CD1c-positive myeloid dendritic cell (primary cell): Measurements from ENCODE around the gene CYSLTR1.
"Not testable (repeated sequence)": the region's sequence is repeated elsewhere in the genome, so short reads cannot be mapped to it uniquely, and the experiment has no call there.

Source experiments
- DNase-seq: peaks from one replicate; pipeline ENCODE4 v3.0.0-alpha.2; 2016; ENCODE audit errors: extremely low spot score

Gene CYSLTR1

GRCh38 chrX:78327370-78328086 is at the start of gene CYSLTR1:
CYSLTR1 (minus strand) TSS chrX:78327611; CDS start chrX:78273746, 53,865 bp downstream.
- peak; percentile 64 for DNase-seq

- no peak for DNase-seq
These were observed 49.8 kb upstream of the CYSLTR1 start for GRCh38 chrX:78377186-78377585.

- DNase-seq = peak; percentile 40
These were observed 48.5 kb upstream of the CYSLTR1 start for GRCh38 chrX:78375894-78376293.

- no peak for DNase-seq
These were observed 39.2 kb upstream of the CYSLTR1 start for GRCh38 chrX:78366576-78366975.

- no peak for DNase-seq
These were observed 30.1 kb upstream of the CYSLTR1 start for GRCh38 chrX:78357342-78358055.

GRCh38 chrX:78333521-78333920 is 6.1 kb upstream of the CYSLTR1 start:
- no peak for DNase-seq

- DNase-seq = peak; percentile 18
These were observed 4.3 kb upstream of the CYSLTR1 start for GRCh38 chrX:78331708-78332107.

- no peak for DNase-seq
These were observed 3.1 kb upstream of the CYSLTR1 start for GRCh38 chrX:78330540-78330939.

GRCh38 chrX:78330068-78330467 is 2.7 kb upstream of the CYSLTR1 start:
- no peak for DNase-seq

GRCh38 chrX:78329486-78329885 is 2.1 kb upstream of the CYSLTR1 start:
- no peak for DNase-seq

- DNase-seq = peak; percentile 41
These were observed 1.0 kb downstream of the CYSLTR1 start for GRCh38 chrX:78326401-78326800.

- peak; percentile 31 for DNase-seq
These were observed 4.5 kb downstream of the CYSLTR1 start for GRCh38 chrX:78322863-78323262.

GRCh38 chrX:78321809-78322208 is 5.6 kb downstream of the CYSLTR1 start:
- DNase-seq = peak; percentile 79

- DNase-seq = peak; percentile 31
These were observed 11.1 kb downstream of the CYSLTR1 start for GRCh38 chrX:78316265-78316664.

- no peak for DNase-seq
These were observed 11.7 kb downstream of the CYSLTR1 start for GRCh38 chrX:78315745-78316144.

- DNase-seq = peak; percentile 30
These were observed 12.8 kb downstream of the CYSLTR1 start for GRCh38 chrX:78314561-78314960.

- no peak for DNase-seq
These were observed 13.9 kb downstream of the CYSLTR1 start for GRCh38 chrX:78313526-78313925.

- no peak for DNase-seq
These were observed 19.7 kb downstream of the CYSLTR1 start for GRCh38 chrX:78307665-78308064.

- DNase-seq = no peak
These were observed 24.3 kb downstream of the CYSLTR1 start for GRCh38 chrX:78303086-78303485.

- DNase-seq = not testable (repeated sequence)
These were observed 26.5 kb downstream of the CYSLTR1 start for GRCh38 chrX:78300933-78301332.

GRCh38 chrX:78283511-78283910 is 43.9 kb downstream of the CYSLTR1 start:
- no peak for DNase-seq

- DNase-seq = no peak
These were observed 90.3 kb downstream of the CYSLTR1 start for GRCh38 chrX:78237127-78237526.

- DNase-seq = not testable (repeated sequence)
These were observed 101.4 kb downstream of the CYSLTR1 start for GRCh38 chrX:78226047-78226446.
